PC-9 (cell line): Measurements from ENCODE around the gene ZNF778.

Source experiments
- EZH2 ChIP-seq: fragments of 200-600 bp; sonication (generic); IDR thresholded peaks from 2 replicates; pipeline ENCODE4 v1.8.0; 2017; ENCODE audit warnings: antibody characterized with exemption, low read depth
- TF ChIP-seq, protein P1 (sequence below): fragments of 200-600 bp; sonication (generic); conservative IDR thresholded peaks from 2 replicates; pipeline ENCODE4 v1.6.1; 2017; ENCODE audit warnings: mixed run types, antibody characterized with exemption, mild to moderate bottlenecking, moderate library complexity

DNA sequence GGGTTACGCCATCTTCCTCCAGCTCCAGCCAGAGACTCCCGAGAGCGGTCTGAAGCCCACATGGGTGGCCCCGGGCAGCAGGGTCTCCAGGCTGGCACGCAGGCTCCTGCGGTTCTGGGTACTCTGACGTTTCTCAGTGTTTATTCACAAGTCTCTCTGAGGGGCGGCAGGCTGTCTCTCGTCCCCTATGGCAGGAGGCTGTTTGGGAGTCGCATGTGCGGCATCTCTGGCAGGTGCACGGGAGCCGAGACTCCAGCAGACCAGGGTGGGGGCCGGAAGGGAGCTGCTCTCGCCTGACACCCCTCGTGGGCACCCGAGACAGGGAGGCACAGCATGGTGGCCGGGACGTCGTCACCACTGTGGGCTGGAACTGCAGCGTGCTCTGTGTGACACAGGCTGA is 48.1 kb downstream of the ZNF778 start:
- TF ChIP-seq, protein P1, sequence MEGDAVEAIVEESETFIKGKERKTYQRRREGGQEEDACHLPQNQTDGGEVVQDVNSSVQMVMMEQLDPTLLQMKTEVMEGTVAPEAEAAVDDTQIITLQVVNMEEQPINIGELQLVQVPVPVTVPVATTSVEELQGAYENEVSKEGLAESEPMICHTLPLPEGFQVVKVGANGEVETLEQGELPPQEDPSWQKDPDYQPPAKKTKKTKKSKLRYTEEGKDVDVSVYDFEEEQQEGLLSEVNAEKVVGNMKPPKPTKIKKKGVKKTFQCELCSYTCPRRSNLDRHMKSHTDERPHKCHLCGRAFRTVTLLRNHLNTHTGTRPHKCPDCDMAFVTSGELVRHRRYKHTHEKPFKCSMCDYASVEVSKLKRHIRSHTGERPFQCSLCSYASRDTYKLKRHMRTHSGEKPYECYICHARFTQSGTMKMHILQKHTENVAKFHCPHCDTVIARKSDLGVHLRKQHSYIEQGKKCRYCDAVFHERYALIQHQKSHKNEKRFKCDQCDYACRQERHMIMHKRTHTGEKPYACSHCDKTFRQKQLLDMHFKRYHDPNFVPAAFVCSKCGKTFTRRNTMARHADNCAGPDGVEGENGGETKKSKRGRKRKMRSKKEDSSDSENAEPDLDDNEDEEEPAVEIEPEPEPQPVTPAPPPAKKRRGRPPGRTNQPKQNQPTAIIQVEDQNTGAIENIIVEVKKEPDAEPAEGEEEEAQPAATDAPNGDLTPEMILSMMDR = no peak
- no peak for TF ChIP-seq EZH2
